H54 (cell line): ENCODE results near the gene SPEF2.

Experiments
- DNase-seq: peaks from one replicate; pipeline ENCODE4 v3.0.0; 2011; ENCODE audit warnings: low spot score, mixed read lengths; ENCODE audit not compliant: insufficient read length
- FAIRE-seq: peaks from 3 replicates; lab custom pipeline; 2011; peaks lifted over from hg19 to GRCh38; lab: Jason Lieb, UNC
- POLR2A ChIP-seq: IDR thresholded peaks from 2 replicates; pipeline ENCODE4 v1.6.1; 2011; ENCODE audit warnings: low read depth, mild to moderate bottlenecking, low read length

The SPEF2 gene

DNA sequence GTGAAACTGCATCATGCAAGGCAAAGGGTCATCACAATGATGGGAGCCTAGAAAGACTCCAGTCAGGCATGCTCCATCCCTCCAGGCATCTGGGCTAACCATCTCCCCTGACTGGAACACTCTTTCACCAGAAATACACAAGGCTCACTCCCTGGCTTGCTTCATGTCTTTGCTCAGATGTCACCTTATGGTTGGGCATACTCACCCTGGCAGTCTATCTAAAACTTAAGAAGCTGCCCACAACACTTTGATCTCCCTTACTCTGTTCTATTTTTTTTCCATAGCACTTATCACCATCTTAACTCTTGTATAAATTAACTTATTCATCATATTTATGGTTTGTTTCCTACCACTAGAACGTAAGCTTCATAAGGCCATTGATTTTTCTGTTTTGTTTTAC is 90.0 kb downstream of the SPEF2 start:
- no peak for TF ChIP-seq POLR2A
- DNase-seq (no peak), FAIRE-seq (no peak)

DNA sequence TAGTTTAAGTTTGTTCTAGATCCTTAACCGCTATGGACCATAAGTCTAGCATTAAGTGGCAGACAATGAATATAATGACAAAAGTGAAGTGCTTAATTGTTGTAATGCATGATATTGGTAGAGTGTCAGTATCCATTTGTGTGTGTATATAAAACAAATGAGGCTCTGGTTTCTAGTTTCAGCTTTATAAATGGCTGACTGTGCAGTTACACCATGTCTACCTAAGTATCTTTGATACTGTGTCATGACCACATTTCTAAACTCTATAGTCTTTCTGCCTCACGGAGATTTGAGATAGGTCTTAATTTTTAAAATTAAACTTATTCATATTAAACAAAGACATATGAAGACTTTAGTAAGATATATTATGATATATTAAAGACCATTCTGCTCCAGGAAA is 92.0 kb downstream of the SPEF2 start:
- no peak for TF ChIP-seq POLR2A
- no peak for DNase-seq
- no peak for FAIRE-seq

DNA sequence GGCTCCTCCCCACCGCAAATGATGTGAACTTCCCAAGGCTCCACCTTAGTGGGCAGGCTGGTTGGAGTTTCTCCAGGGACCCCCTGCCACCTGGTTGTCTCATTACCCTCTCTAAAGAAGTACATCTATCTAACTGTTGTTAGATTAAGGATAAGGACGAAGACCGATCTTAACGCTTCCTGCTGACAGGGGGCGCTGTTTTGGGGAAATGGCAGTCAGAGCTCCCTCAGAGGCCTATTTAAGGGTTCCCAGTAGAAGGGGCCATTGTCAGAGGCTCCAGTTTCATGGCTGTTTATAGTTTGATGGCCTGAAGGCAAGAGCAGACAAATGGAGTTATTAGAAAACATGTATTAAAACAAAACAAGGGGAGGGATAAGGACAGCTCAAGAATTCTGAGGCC is 100.1 kb downstream of the SPEF2 start:
- DNase-seq = no peak

DNA sequence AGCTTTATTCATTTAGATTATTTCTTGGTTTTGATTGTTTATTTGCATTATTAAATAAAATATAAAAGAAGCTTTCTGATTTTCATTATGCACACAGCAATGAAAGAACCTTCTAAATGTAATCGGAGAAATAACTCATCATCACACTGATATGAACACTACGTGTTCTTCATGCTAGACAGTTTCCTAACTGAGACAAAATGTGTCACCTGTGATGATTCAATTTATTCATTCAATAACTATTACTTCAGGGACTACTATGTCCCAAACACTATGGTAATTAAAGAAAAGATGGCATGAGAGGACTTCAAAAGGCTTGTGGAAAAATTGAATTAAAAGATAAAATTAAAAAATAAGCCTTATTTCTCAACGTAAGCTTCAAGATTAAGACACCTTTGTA is 118.1 kb downstream of the SPEF2 start:
- TF ChIP-seq POLR2A = no peak
- FAIRE-seq (no peak), DNase-seq (no peak)

More for the DNA sequence above, 100.1 kb downstream of the SPEF2 start:
- FAIRE-seq = no peak
- TF ChIP-seq POLR2A = no peak

DNA sequence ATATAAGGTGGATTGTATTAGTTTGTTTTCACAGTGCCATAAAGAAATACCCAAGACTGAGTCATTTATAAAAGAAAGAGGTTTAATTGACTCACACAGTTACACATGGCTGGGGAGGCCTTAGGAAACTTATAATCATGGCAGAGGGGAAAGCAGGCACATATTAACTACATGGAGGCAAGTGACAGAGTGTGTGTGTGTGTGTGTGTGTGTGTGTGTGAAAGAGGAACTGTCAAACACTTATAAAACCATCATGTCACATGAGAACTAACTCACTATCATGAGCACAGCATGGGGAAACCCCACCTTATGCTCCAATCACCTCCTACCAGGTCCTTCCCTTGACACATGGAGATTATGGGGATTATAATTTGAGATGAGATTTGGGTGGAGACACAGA is 118.6 kb downstream of the SPEF2 start:
- no peak for DNase-seq
- TF ChIP-seq POLR2A = no peak
- FAIRE-seq = no peak

DNA sequence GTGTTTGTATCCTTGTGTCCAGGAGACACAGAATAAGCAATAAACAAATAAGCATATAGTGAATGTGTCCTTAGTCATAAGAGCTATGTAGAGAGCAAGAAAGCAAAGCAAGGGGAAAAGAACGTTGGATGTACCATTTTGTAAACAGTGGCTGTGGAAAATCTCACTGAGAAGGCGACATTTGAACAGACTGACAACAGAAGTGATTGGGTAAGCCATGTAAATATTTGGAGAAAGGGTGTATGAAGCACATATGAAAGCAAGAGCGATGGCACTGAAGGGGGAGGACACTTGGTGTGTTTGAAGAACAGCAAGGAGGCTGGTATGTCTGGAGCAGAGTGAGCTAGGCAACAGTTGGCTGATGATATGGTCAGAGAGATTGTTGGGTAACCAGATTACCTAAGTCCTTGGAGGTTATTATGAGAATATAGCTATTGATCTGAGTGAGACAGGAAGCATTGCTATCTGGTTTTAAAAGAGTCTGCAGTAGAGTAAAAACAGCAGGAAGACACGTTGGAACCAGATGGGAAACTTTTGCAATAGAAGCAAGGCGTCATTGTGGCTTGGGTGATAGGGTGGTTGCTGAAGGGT is 123.6 kb downstream of the SPEF2 start:
- TF ChIP-seq POLR2A = no peak
- DNase-seq (no peak), FAIRE-seq (no peak)

DNA sequence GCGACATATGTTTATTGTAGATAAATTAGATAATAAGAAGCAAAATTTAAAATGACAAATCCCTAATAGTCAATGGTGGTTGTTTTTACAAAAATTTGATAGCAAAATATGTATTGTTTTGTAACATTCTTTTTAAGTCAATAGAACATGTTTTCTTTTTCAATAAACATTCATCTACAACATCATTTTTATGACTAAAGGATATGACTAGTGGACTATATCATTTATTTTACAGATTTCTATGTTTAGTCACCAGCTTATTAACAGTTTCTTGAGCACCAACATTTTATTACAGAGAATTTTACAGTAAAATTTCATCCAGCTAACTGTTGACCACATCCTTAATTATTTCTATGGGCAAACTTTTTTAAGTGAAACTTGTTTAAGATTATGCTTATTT is 124.3 kb downstream of the SPEF2 start:
- DNase-seq (no peak), FAIRE-seq (no peak)
- TF ChIP-seq POLR2A = no peak

DNA sequence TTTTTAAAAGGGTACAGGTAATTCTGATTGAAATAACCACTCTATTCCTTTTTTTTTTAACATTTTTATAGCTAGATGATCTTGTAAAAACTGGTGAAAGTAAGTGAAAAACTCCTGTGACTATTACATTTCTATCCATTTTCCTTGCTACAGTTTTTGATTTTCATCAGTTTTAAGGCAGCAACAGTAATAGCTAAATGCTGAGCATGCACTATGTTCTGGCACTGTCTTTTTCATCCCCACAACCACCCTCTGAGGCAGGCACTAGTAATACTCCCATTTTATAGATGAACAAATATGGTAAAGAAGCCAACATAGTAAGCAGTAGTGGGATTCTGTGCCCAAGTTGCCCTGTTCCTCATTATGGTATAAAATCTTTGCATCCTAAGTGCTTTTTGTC is 126.0 kb downstream of the SPEF2 start:
- DNase-seq (no peak), FAIRE-seq (no peak)
- TF ChIP-seq POLR2A = no peak

DNA sequence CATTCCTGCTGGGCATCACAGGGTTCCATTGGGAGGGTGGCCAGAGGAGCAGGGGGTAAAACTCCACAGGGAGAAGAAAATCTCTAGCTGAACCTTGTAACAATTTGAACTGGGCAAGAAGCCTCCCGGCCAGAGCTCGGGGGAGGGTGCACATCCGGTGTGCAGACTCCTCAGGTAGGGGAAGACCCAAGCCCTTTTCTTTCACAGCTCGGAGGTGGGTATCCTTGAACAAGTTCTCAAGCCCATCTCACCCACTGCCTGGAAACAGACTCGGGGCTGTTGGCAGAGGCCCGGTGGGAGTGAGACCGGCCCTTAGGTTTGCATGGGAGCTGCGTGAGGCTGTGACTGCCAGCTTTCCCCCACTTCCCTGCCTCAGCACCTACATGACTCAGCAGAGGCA is 127.5 kb downstream of the SPEF2 start:
- no peak for TF ChIP-seq POLR2A
- no peak for DNase-seq
- FAIRE-seq = no peak

DNA sequence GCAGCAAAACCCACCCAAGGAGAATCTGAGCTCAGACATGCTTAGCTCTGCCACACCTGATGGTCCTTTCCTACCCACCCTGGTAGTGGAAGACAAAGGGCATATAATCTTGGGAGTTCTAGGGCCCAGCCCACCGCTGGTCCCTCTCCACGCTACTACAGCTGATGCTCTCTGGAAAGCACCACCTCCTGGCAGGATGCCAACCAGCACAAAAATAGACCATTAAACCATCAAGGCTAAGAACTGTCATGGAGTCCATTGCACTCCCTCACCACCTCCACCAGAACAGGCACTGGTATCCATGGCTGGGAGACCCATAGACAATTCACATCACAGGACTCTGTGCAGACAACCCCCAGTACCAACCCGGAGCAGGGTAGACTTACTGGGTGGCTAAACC is 128.0 kb downstream of the SPEF2 start:
- FAIRE-seq (peak; percentile 15), DNase-seq (no peak)
- no peak for TF ChIP-seq POLR2A

DNA sequence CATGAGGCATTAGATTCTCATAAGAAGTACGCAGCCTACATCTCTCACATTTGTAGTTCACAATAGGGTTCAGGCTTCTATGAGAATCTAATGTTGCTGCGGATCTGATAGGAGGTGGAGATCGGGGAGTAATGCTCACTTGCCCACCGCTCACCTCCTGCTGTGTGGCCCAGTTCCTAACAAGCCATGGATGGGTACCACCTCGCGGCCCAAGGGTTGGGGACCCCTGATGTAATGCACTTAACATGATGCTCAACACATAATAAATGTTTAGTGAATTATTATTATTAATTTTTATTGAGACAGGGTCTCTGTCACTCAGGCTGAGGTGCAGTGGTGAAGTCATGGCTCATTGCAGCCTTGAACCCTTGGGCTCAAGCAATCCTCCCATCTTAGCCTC is 134.3 kb downstream of the SPEF2 start:
- TF ChIP-seq POLR2A = no peak
- no peak for FAIRE-seq
- DNase-seq = no peak

DNA sequence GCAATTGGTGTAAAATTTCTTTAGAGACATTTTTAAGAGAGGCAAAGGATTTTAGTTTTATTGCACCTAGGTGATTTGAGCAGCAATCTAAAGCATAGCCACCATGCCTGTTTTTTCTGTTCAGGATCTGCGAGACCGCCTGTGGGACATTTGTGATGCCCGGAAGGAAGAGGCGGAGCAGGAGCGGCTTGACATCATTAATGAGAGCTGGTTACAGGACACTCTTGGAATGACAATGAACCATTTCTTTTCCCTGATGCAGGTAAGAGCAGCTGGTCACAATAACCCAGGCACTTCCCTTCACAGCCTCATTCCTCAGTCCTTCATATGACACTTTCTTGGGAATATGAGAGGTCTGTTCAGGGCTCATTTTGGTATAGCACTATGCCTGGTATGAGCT is 135.8 kb downstream of the SPEF2 start:
- no peak for TF ChIP-seq POLR2A
- no peak for DNase-seq
- no peak for FAIRE-seq

DNA sequence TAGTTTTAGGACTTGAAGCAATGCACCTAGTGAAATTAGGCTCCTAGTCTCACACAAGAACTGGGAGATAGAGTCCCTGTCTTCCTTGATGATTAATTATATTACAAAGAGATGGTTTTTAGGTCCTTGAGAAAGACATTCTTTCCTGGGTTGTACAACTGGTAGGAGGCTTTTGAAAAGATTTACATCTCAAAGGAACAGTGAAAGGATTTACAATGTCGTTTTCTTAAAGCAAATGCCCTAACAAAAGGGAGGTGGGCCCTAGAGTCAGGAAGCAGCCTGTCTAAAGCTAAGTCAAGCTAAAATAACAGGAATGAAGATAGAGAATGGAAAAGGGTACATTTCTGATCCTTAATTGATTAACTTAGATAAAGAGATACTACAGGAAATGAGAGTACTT is 136.8 kb downstream of the SPEF2 start:
- FAIRE-seq (no peak), DNase-seq (no peak)
- TF ChIP-seq POLR2A = no peak

DNA sequence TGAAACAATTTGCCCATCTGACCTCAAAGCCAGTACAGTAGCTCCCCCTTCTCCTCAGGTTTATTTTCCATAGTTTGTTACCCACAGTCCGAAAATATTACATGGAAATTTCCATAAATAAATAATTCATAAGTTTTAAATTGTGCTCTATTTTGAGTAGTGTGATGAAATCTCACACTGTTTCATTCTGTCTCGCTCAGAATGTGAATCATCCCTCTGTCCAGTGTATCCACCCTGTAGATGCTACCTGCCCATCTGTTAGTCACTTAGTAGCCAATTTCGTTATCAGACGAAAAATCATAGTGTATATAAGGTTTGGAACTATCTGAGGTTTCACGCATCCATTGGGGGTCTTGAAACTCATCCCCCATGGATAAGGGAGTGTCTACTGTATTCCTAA is 138.3 kb downstream of the SPEF2 start:
- TF ChIP-seq POLR2A = no peak
- no peak for FAIRE-seq

DNA sequence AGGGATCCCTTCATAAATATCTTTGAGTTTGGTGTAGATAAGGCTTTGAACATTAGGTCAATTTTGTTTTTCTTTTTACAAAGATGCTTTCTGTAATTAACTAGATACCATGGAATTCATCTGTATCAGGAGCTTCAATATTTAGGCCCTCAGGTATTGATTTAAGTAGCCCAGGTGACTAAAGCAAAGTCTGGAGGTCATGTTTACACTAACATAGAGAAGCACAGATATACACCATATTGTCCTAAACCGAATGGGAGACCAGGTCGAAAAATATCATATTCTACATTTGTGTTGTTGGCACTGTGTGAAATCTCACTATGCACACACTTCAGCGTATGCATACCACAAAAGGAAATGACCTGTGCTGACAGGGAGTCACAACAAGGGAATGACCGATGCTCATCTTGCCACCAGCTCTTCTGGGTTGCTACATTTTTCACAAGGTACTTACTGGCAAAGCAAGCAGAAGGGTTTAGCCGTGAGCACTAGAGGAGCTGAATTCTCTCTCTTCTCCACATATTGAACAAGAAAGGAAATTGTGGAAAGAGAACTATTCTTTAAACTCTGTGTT is 140.6 kb downstream of the SPEF2 start:
- no peak for DNase-seq
- no peak for TF ChIP-seq POLR2A
- no peak for FAIRE-seq

More for the DNA sequence above, 138.3 kb downstream of the SPEF2 start:
- no peak for DNase-seq
